Kidney (tissue), 14 donors: ENCODE results near the gene HSD17B13. TPM values are rescaled to one million over a fixed set of nuclear protein-coding genes. Genes with fewer than 3 reads are reported as not detected.
"Not testable (repeated sequence)": the region's sequence is repeated elsewhere in the genome, so short reads cannot be mapped to it uniquely, and the experiment has no call there.

Experiments
- DNase-seq, 5 donors: peaks; one replicate each; pipeline ENCODE4 v3.0.0-alpha.2; 2013 to 2020
- FAIRE-seq: peaks from 2 replicates; lab custom pipeline; 2012; peaks lifted over from hg19 to GRCh38; lab: Jason Lieb, UNC
- H3K27ac ChIP-seq, 2 donors: one replicate each; pipeline ENCODE4 v1.7.0; 2013; ENCODE audit warnings: low read depth in 2 of 2, low read length in 2 of 2, inconsistent platforms in 1 of 2
- H3K27me3 ChIP-seq: one replicate; pipeline ENCODE4 v1.7.1; 2013; ENCODE audit warnings: low read length, inconsistent platforms; ENCODE audit not compliant: control insufficient read depth, insufficient read depth
- H3K36me3 ChIP-seq, 3 donors: one replicate each; pipeline versions ENCODE4 v1.7.0 to v1.7.1; 2013; ENCODE audit warnings: low read length in 3 of 3, control low read depth in 1 of 3, inconsistent platforms in 1 of 3; ENCODE audit not compliant: insufficient read depth in 3 of 3, control insufficient read depth in 2 of 3
- H3K4me1 ChIP-seq, 3 donors: one replicate each; pipeline versions ENCODE4 v1.7.0 to v1.7.1; 2013; ENCODE audit warnings: low read length in 3 of 3, inconsistent platforms in 1 of 3, low read depth in 1 of 3; ENCODE audit not compliant: control insufficient read depth in 2 of 3, insufficient read depth in 2 of 3
- H3K4me3 ChIP-seq, 3 donors: one replicate each; pipeline versions ENCODE4 v1.7.0 to v1.8.1; 2013; ENCODE audit warnings: low read length in 3 of 3, control low read depth in 1 of 3, inconsistent platforms in 1 of 3
- H3K9ac ChIP-seq, 3 donors: one replicate each; pipeline versions ENCODE4 v1.7.0 to v1.7.1; 2013; ENCODE audit warnings: low read length in 3 of 3, control low read depth in 1 of 3, inconsistent platforms in 1 of 3
- H3K9me3 ChIP-seq, 3 donors: one replicate each; pipeline versions ENCODE4 v1.7.0 to v1.7.1; 2013; ENCODE audit warnings: low read length in 3 of 3, control low read depth in 1 of 3, inconsistent platforms in 1 of 3; ENCODE audit not compliant: control insufficient read depth in 2 of 3, insufficient read depth in 1 of 3
- intact Hi-C: fragments of 100-400 bp; cut with DNase I; formaldehyde crosslinking; loops from one replicate; pipeline ENCODE4 v1.11.1; 2022
- polyA plus RNA-seq: library from polyadenylated mRNA; stranded (reverse); fragments of 350-450 nt; fragmentation: Illumina TruSeq; extraction: RNeasy Lipid Tissue Mini Kit (QIAGEN cat#74804); gene quantifications from one replicate; pipeline ENCODE4 v1.2.3, GENCODE V29; 2014; ENCODE audit warnings: low read depth, low replicate concordance; ENCODE audit not compliant: insufficient read depth
- total RNA-seq: library from RNA; stranded (reverse); fragmentation: NEBNext Ultra II Directional; extraction: Animal tissue kit (Norgen Biotek cat#: 25700); gene quantifications from one replicate; pipeline ENCODE4 v1.2.1, GENCODE V29; 2021
- TF ChIP-seq, protein P1 (sequence below): IDR thresholded peaks from 3 replicates; pipeline ENCODE4 v1.5.1; 2012; ENCODE audit warnings: mild to moderate bottlenecking, moderate library complexity, borderline replicate concordance; ENCODE audit not compliant: insufficient read depth; ENCODE audit errors: extremely low read depth
- donor health status: control.
- donor health status: control.
- donor health status: control.
- donor health status: control.
- donor health status: control.
- donor health status: DM: yes; HTN: yes; CAD: no.
- donor health status: Normal renal cell carcinoma (clear cell type).

Gene HSD17B13
- total and polyA plus RNA-seq, 2 donors from 2014 or later = not detected

DNA sequence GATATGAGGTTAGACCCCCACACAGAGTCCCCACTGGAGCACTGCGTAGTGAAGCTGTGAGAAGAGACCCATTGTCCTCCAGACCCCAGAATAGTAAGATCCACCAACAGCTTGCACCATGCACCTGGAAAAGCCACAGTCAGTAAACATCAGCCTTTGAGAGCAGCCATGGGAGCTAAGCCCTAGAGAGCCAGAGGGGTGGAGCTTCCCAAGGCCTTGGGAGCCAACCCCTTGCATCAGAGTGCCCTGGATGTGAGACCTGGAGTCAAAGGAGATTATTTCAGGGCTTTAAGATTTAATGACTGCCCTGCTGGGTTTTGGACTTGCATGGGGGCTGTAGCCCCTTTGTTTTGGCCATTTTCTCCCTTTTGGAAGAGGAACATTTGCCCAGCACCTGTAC lies 35.7 kb downstream of the HSD17B13 start:
- Histone ChIP-seq H3K9me3 (peaks cover 0 to 16% (median 0%) of the 10 kb centered on the region in 3 donors), H3K27ac (no peak overlapping the region), H3K9ac (no peak overlapping the region), H3K4me1 (no peaks in the 10 kb centered on the region), H3K36me3 (no peaks in the 10 kb centered on the region), H3K27me3 (no peaks in the 10 kb centered on the region), H3K4me3 (no peak overlapping the region)
- TF ChIP-seq, protein P1, sequence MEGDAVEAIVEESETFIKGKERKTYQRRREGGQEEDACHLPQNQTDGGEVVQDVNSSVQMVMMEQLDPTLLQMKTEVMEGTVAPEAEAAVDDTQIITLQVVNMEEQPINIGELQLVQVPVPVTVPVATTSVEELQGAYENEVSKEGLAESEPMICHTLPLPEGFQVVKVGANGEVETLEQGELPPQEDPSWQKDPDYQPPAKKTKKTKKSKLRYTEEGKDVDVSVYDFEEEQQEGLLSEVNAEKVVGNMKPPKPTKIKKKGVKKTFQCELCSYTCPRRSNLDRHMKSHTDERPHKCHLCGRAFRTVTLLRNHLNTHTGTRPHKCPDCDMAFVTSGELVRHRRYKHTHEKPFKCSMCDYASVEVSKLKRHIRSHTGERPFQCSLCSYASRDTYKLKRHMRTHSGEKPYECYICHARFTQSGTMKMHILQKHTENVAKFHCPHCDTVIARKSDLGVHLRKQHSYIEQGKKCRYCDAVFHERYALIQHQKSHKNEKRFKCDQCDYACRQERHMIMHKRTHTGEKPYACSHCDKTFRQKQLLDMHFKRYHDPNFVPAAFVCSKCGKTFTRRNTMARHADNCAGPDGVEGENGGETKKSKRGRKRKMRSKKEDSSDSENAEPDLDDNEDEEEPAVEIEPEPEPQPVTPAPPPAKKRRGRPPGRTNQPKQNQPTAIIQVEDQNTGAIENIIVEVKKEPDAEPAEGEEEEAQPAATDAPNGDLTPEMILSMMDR = no peak
- FAIRE-seq (no peak), DNase-seq (no peak)
- intact Hi-C loops = no loop called here

DNA sequence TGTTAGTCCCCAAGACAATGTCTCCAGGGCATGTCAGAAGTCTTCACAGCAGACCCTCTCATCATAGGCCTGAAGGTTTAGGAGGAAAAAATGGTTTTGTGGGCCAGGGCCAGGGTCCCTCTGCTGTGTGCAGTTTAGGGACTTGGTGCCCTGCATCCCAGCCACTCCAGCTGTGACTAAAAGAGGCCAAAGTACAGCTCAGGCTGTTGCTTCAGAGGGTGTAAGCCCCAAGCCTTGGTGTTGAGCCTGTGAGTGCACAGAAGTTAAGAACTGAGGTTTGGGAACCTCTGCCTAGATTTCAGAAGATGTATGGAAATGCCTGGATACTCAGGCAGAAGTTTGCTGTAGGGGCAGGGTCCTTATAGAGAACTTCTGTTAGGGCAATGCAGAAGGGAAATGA lies 38.4 kb downstream of the HSD17B13 start:
- peaks cover 0 to 16% (median 0%) of the 10 kb centered on the region in 3 donors for H3K9me3 ChIP-seq
- H3K4me3 ChIP-seq, FAIRE-seq, intact Hi-C loops, H3K27ac ChIP-seq, H3K9ac ChIP-seq, H3K4me1 ChIP-seq, DNase-seq, H3K36me3 ChIP-seq, H3K27me3 ChIP-seq: not testable (repeated sequence)

DNA sequence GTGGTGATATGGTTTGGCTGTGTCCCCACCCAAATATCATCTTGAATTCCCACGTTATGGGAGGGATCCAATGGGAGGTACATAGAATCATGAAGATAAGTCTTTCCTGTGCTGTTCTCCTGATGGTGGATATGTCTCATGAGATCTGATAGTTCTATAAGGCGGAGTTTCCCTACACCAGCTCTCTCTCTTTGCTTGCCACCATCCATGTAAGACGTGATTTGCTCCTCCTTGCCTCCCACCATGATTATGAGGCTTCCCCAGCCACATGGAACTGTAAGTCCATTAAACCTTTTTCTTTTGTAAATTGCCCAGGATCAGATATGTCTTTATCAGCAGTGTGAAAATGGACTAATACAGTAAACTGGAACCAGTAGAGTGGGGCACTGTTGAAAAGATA lies 39.5 kb downstream of the HSD17B13 start:
- TF ChIP-seq, protein P1 = no peak
- Histone ChIP-seq H3K9ac (no peak overlapping the region), H3K4me1 (no peaks in the 10 kb centered on the region), H3K36me3 (no peaks in the 10 kb centered on the region), H3K27me3 (no peaks in the 10 kb centered on the region), H3K4me3 (no peak overlapping the region), H3K27ac (no peak overlapping the region), H3K9me3 (peaks cover 0 to 16% (median 0%) of the 10 kb centered on the region in 3 donors)
- FAIRE-seq (no peak), DNase-seq (no peak)
- intact Hi-C loops = no loop called here

DNA sequence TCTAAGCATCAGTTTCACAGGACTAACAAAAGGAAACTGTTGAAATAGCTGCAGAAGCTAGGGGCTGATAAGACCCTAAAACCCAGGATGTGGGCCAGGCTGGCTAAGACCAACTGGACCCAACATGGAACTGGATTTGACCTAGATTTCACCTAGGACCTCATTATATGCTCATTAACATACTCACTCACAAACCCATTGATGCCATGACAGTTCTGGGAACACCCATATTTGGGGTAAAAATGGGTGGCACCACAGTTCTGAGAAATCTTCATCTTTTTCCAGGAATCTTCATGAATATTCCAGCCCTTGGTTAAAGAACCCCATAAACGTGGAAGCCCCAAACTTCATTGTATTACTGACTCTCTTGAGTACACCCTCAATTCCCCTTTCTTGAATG lies 41.1 kb downstream of the HSD17B13 start:
- H3K9ac ChIP-seq = no peak overlapping the region
- no peaks in the 10 kb centered on the region for H3K36me3 ChIP-seq
- intact Hi-C loops = no loop called here
- TF ChIP-seq, protein P1 = no peak
- no peaks in the 10 kb centered on the region for H3K27me3 ChIP-seq
- no peaks in the 10 kb centered on the region for H3K4me1 ChIP-seq
- no peak for FAIRE-seq
- no peak for DNase-seq
- no peak overlapping the region for H3K27ac ChIP-seq
- H3K9me3 ChIP-seq = peaks cover 0 to 14% (median 0%) of the 10 kb centered on the region in 3 donors
- H3K4me3 ChIP-seq = no peak overlapping the region
